NAMALWA (cell line): Measurements from ENCODE around the gene LAMC3.

Experiments used
- DNase-seq: peaks from one replicate; pipeline ENCODE4 v3.0.0-alpha.2; 2015; ENCODE audit warnings: low spot score

The LAMC3 gene

DNA sequence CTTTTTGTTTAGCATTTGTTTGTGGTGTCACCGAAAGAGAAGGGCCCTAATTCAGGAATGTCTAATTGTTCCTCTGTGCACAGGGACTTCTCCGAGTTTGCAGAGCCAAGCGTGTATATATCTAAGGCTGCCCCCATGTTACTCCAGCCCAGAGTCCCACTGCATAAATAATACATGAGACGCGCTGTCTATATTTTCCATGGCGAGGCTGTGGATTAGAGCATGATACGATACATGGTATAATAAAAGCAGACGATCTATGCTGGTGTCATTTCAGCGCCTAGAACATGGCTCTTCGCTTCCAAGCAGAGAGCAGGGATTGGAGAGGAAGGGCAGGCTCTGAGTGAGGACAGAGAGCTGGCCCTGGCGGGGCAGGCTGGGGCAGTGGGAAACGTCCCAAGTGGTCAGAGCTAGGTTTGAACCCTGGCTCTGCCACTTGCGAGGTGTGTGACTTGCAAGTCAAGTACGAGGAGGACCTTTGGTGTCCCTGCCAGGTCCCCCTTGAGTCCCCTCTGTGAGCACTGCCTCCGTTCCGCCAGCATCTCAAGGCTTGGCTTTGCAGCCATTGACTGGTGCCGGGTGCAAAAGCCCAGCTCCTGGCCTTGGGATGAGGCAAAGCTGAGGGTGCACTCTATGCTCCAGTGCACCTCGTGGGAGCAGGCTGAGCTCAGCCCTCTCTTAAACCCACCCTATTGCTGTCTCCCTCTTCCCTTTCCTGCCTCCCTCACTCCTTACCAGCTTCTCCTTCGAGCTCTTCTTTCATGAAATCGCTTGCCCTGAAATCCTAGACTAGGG is 29.2 kb upstream of the LAMC3 start:
- no peak for DNase-seq

GRCh38 chr9:130980526-130980925 is 28.4 kb upstream of the LAMC3 start:
- no peak for DNase-seq

GRCh38 chr9:130981002-130981755 is 27.8 kb upstream of the LAMC3 start:
- no peak for DNase-seq

- no peak for DNase-seq
These were observed 27.2 kb upstream of the LAMC3 start for GRCh38 chr9:130981756-130982137.

DNA sequence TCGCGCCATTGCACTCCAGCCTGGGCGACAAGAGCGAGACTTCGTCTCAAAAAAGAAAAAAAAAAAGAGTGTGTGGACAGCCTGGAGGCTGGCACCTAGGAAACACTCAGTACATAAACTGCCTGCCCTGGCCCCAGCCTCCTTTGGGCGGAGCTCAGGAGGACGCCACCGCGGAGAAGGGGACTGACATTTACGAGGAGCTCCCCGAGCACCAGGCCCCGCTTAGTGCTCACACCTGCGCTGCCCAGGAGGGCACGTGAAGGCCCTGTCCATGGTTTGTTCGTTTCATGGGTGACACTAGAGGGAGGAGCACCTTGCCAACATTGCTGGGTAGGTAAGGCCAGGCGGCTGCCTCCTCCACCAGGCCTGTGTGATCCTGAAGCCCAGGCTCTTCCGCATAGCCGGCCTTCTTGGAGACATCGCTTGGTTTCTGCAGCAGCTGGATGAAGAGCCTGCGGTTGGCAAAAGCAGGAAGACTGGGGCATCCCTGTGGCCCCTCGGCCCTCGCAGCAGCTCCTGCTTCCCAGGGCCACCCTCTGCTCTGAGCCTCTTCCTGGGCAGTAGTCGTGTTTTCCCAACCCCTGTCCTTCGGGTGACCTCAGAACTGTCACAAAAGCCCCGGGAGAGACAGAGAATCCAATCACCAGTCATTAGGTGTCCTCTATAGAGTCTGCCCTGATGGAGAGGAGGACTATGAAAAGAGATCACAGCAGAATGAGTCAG is 26.2 kb upstream of the LAMC3 start:
- DNase-seq, result no peak

DNA sequence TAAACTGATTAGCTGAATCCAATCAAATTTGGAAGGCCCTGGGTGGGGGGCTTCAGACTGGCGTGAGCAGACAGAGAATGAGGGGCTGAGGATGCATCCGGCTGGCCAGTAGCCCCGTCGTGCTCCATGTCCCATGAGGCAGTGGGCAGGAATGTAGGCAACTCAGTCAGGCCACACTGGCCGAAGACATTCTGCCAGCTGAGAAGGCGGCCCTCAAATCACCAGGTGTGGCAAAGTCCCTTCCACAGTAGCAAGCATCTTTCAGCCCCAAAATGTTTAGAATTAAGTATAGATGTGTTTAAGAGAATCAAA is 25.7 kb upstream of the LAMC3 start:
- DNase-seq, result no peak

GRCh38 chr9:130983970-130984369 is 25.0 kb upstream of the LAMC3 start:
- no peak for DNase-seq

GRCh38 chr9:130984521-130984920 is 24.5 kb upstream of the LAMC3 start:
- no peak for DNase-seq

GRCh38 chr9:130985029-130985428 is 23.9 kb upstream of the LAMC3 start:
- DNase-seq, result no peak

- no peak for DNase-seq
These were observed 23.3 kb upstream of the LAMC3 start for GRCh38 chr9:130985606-130986162.

- DNase-seq, result no peak
These were observed 22.5 kb upstream of the LAMC3 start for GRCh38 chr9:130986356-130986965.

DNA sequence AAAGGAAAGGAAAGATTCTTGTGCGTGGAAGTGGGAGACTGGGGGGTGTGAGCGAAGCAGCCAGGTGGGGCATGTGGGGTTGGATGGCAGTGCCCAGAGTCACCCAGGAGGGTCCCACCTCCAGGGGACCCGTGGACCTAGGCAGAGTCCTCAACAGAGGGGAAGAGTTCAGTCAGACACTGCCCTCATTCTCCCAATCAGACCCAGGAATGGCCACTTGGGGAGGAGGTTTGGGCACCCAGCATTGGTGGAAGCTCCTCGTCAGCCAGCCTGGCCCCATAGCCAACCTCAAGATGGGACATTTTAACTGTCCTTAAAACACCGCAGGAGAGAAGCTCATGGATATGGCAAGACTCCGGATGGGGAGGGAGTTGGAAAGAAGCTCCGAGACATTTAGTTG is 21.9 kb upstream of the LAMC3 start:
- no peak for DNase-seq

GRCh38 chr9:130987738-130988399 is 21.1 kb upstream of the LAMC3 start:
- DNase-seq, result no peak

DNA sequence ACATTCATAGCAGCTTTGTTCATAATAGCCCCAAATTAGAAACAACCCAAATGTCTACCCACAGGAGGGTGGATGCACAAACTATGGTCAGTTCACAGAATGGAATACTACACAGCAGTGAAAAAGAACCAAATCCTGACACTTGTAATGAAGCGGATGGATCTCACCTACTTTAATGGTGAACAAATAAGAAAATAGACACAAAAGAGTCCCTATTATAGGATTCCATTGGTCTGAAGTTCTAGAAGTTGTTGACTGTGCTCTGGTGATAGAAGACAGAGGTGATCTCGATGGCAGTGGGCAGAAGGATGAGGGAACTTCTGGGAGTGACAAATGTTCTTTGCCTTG is 20.6 kb upstream of the LAMC3 start:
- DNase-seq, result no peak

DNA sequence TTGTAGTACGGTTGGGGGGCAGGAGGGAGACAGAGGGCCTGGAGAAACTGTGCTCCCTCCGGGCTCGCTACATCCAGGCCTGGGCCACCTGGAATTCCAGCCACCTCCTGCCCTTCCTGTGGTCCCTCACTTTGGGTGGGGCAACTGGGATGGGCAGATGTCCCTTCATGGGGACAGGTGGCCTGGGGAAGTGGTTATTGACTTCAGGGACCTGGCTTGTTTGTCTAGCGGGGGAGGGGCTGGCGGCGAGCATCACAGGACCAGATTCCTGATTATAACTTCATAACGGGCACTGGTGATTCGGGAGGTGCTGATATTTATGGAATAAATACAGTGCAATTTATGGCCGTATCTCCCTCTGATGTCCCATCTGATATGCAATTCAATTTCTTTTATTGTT is 20.1 kb upstream of the LAMC3 start:
- DNase-seq, result no peak

DNA sequence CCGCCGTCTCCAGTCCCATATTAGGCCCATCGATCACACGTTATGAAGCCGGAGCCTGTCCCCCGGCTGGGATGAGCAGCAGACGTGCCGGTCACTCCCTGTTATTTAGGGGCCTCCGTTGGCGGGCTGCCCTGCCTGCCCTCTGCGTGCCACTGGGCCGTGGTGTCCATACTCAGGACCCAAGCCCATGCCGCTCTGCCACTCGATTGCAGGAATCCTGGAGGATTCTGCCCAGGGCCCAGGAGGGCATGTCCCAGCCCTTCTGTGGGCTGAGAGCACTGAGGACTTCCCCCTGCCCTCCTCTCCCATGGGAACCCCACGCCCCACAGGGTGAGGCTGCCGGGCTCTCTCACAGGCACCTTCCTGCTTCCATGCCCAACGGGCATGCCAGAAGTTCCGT is 19.6 kb upstream of the LAMC3 start:
- DNase-seq, result no peak

- DNase-seq, result no peak
These were observed 19.1 kb upstream of the LAMC3 start for GRCh38 chr9:130989891-130990290.

DNA sequence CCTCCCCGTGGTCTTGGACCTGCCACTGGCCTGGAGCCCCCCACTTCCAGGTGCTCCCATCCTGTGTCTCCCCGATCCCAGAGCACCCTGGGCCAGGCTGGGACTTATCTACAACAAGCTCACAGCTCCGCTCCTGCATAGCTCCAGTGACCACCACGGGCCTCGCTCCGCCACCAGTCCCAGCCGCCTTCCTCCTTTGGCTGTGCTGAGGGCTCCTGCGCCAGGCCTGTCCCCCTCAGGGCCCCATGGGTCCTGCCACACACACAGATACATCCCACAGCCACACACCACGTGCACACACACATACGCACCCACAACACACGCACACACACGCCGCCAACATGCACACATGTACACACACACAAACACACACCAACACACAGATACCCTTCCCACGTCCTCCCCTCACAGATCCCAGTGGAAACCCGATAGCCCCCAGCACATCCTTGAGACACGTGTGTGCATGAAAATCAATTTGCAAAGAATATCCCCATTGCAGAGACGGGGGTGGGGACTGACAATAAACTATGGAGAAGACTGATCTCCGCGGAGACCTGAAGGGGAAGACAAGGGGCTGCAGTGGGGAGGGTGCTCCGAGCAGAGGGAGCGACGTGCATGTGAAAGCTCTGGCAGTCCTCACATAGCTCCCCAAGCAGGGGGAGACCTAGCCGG is 18.5 kb upstream of the LAMC3 start:
- no peak for DNase-seq

DNA sequence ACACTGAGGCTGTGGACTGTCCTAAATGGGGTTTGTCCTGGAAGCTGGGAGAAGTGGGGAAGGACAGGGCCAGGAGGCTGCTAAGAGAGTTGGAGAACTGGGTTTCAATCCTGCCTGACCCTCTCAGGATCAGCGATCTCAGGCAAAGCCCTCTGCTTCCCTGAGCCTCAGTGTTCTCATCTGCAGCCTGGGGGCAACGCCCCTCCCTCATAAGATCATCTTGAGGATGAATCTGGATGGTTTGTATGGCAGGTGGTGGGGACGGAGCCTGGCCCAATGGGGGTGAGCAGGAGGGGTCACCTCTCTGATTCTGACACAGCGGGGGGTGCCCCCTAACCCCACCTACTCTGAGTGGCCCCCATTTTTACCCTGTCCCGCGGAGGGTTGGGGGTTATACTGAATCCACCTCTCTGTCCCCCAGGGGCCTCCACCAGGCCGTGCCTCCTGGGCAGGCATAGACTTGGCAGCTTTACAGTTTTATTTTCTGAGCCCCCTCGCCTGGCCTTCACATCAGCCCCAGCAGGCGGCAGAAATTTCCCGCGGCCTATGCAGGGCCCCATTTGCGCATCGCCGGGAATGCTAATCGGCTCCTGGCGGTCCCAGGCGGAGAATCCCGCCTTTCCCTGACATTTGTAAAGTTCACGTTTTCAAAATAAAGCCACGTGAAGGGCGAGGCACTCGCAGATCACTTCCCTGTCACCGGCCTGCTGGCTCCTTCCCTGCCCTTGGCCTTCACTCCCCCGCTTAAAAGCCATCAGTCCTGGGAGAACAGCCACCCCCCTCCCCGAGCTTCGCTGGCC is 17.8 kb upstream of the LAMC3 start:
- DNase-seq, result no peak
